Measurements from ENCODE around the gene PHAF1.

Gene PHAF1

DNA sequence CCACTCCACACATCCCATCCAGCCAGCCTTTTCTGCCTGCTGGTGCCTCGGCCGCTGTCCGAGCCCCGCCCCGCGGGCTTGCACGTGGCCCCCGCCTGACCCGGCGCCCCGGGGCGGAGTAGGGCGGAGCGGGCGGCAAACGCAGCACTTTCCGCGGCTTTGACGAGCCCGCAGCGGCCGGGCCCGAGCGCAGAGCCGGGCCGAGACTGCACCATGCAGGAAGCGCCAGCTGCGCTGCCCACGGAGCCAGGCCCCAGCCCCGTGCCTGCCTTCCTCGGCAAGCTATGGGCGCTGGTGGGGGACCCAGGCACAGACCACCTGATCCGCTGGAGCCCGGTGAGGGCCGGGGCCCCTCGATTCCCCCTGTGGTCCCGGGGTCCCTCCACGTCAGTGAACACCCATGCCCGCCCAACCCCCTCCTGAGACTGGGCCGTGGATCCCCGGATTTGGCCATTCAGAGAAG is 54.9 kb downstream of the PHAF1 start, which contains the start of gene HSF4:
Gene HSF4 (plus strand): TSS at position 147 of the 463 bp plus-strand sequence. CDS start 67 bp downstream, at position 214.
- Histone ChIP-seq H3K9me3 (ENCODE audit: low read length) (no peaks in the 10 kb centered on the region), H3K4me1 (ENCODE audit: insufficient read depth, low read length) (peaks cover 13% of the 10 kb centered on the region), H3K27me3 (ENCODE audit: insufficient read depth, low read length) (peaks cover 89% of the 10 kb centered on the region), H3K36me3 (ENCODE audit: insufficient read depth, low read length) (no peaks in the 10 kb centered on the region), H2AFZ (ENCODE audit: low read depth, low read length) (peak within 1 kb of the TSS; percentile 60), H3K4me3 (ENCODE audit: low read length) (peak within 1 kb of the TSS; percentile 43)

- peaks cover 83% of the 10 kb centered on the region for H3K27me3 ChIP-seq (ENCODE audit: insufficient read depth, low read length)
- no peak overlapping the region for H3K4me3 ChIP-seq (ENCODE audit: low read length)
- H3K4me1 ChIP-seq (ENCODE audit: insufficient read depth, low read length) = peaks cover 19% of the 10 kb centered on the region
- H3K9me3 ChIP-seq (ENCODE audit: low read length) = no peaks in the 10 kb centered on the region
- H2AFZ ChIP-seq (ENCODE audit: low read depth, low read length) = no peak overlapping the region
- H3K36me3 ChIP-seq (ENCODE audit: insufficient read depth, low read length) = no peaks in the 10 kb centered on the region
Observed at GRCh38 chr16:67165121-67166078, 55.7 kb downstream of the PHAF1 start.

DNA sequence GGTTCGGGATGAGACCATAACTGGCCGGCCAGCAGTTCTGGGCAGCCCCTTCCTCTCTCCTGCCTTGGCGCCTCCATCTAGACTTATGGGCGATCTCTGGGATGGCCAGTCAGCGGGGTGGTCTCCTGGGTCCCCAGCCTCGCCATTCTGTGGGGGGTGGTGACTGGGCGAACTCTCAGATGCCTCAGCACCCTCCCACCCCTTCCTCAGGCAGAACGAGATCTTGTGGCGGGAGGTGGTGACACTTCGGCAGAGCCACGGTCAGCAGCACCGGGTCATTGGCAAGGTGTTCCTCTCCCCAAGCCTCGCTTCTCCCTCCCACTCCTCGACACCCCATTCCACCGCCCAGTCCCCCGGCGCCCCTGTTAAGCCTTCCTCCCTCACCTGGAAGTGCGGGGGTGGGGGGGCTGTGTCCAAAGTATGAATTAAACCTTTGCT is 56.4 kb downstream of the PHAF1 start:
- Histone ChIP-seq H3K4me1 (ENCODE audit: insufficient read depth, low read length) (peaks cover 24% of the 10 kb centered on the region), H3K9me3 (ENCODE audit: low read length) (no peaks in the 10 kb centered on the region), H3K36me3 (ENCODE audit: insufficient read depth, low read length) (no peaks in the 10 kb centered on the region), H2AFZ (ENCODE audit: low read depth, low read length) (no peak overlapping the region), H3K27me3 (ENCODE audit: insufficient read depth, low read length) (peaks cover 82% of the 10 kb centered on the region), H3K4me3 (ENCODE audit: low read length) (no peak overlapping the region)

- H3K4me1 ChIP-seq (ENCODE audit: insufficient read depth, low read length) = peaks cover 27% of the 10 kb centered on the region
- H3K36me3 ChIP-seq (ENCODE audit: insufficient read depth, low read length) = no peaks in the 10 kb centered on the region
- H3K27me3 ChIP-seq (ENCODE audit: insufficient read depth, low read length) = peaks cover 78% of the 10 kb centered on the region
- H2AFZ ChIP-seq (ENCODE audit: low read depth, low read length) = no peak overlapping the region
- no peaks in the 10 kb centered on the region for H3K9me3 ChIP-seq (ENCODE audit: low read length)
- no peak overlapping the region for H3K4me3 ChIP-seq (ENCODE audit: low read length)
Observed at GRCh38 chr16:67166598-67167168, 56.9 kb downstream of the PHAF1 start.

DNA sequence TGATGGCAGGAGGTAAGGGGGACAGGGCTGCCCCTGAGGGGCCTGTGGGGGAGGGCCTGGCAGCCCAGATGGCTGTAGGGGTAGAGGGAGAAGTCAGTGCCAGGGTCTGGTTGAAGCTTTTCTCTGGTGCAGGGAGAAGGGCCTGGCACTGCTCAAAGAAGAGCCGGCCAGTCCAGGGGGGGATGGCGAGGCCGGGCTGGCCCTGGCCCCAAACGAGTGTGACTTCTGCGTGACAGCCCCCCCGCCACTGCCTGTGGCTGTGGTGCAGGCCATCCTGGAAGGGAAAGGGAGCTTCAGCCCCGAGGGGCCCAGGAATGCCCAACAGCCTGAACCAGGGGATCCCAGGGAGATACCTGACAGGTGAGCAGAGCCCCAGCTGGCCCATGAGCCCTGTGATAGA is 57.8 kb downstream of the PHAF1 start:
- peaks cover 69% of the 10 kb centered on the region for H3K27me3 ChIP-seq (ENCODE audit: insufficient read depth, low read length)
- H3K36me3 ChIP-seq (ENCODE audit: insufficient read depth, low read length) = no peaks in the 10 kb centered on the region
- H2AFZ ChIP-seq (ENCODE audit: low read depth, low read length) = no peak overlapping the region
- no peak overlapping the region for H3K4me3 ChIP-seq (ENCODE audit: low read length)
- peaks cover 27% of the 10 kb centered on the region for H3K4me1 ChIP-seq (ENCODE audit: insufficient read depth, low read length)
- no peaks in the 10 kb centered on the region for H3K9me3 ChIP-seq (ENCODE audit: low read length)

DNA sequence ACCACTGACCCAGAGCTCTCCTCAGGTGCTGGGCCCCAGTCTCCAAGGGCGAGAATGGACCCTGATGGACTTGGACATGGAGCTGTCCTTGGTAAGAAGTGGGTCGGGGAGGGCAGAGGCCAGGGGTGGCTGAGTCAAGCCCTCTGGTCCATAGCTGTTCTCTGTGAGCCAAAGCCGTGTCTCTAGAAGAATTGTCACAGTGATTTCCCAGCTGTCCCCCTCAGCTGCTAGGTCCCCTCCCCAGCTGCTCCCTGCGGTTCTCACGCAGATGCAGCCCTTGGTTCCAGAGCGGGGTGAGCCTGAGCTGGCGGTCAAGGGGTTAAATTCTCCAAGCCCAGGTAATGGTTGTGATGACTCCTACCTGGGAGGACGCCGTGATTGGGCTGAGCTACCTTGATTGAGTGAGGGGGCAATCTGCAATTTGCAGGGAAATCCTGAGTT is 59.3 kb downstream of the PHAF1 start:
- H3K36me3 ChIP-seq (ENCODE audit: insufficient read depth, low read length) = no peaks in the 10 kb centered on the region
- peaks cover 56% of the 10 kb centered on the region for H3K27me3 ChIP-seq (ENCODE audit: insufficient read depth, low read length)
- peaks cover 28% of the 10 kb centered on the region for H3K4me1 ChIP-seq (ENCODE audit: insufficient read depth, low read length)
- no peak overlapping the region for H3K4me3 ChIP-seq (ENCODE audit: low read length)
- no peak overlapping the region for H2AFZ ChIP-seq (ENCODE audit: low read depth, low read length)
- H3K9me3 ChIP-seq (ENCODE audit: low read length) = no peaks in the 10 kb centered on the region

DNA sequence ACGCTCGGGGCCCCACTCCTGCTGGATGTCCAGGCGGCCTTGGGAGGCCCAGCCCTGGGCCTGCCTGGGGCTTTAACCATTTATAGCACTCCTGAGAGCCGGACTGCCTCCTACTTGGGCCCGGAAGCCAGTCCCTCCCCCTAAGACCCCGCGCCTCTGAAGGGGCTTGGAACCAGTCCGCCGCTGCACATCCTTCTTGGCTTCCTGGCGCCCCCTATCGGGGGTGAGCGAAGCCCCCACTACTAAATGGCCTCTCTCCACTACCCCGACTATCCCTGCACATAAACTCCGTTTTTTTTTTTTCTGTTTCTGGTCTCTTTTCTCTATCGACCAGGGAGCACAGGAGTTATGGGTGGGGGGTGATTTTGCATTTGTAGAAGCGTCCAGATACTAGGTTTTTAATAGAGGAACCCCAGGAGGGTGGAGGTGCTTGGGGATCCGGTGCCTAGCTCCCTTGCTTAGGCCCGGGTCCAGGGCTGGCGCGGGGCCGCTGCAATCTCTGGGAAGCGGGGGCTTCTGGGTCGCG is 60.0 kb downstream of the PHAF1 start:
- Histone ChIP-seq H3K9me3 (ENCODE audit: low read length) (no peaks in the 10 kb centered on the region), H3K27me3 (ENCODE audit: insufficient read depth, low read length) (peaks cover 50% of the 10 kb centered on the region), H3K4me1 (ENCODE audit: insufficient read depth, low read length) (peaks cover 34% of the 10 kb centered on the region), H2AFZ (ENCODE audit: low read depth, low read length) (peak overlapping the region; percentile 78), H3K4me3 (ENCODE audit: low read length) (peak overlapping the region; percentile 52), H3K36me3 (ENCODE audit: insufficient read depth, low read length) (no peaks in the 10 kb centered on the region)

- Histone ChIP-seq H3K36me3 (ENCODE audit: insufficient read depth, low read length) (no peaks in the 10 kb centered on the region), H3K27me3 (ENCODE audit: insufficient read depth, low read length) (peaks cover 43% of the 10 kb centered on the region), H2AFZ (ENCODE audit: low read depth, low read length) (peak within 1 kb of the TSS; percentile 78)
Observed at GRCh38 chr16:67170168-67170948, 60.6 kb downstream of the PHAF1 start, which contains the start of gene NOL3. Gene NOL3 (plus strand): TSS chr16:67170538.

DNA sequence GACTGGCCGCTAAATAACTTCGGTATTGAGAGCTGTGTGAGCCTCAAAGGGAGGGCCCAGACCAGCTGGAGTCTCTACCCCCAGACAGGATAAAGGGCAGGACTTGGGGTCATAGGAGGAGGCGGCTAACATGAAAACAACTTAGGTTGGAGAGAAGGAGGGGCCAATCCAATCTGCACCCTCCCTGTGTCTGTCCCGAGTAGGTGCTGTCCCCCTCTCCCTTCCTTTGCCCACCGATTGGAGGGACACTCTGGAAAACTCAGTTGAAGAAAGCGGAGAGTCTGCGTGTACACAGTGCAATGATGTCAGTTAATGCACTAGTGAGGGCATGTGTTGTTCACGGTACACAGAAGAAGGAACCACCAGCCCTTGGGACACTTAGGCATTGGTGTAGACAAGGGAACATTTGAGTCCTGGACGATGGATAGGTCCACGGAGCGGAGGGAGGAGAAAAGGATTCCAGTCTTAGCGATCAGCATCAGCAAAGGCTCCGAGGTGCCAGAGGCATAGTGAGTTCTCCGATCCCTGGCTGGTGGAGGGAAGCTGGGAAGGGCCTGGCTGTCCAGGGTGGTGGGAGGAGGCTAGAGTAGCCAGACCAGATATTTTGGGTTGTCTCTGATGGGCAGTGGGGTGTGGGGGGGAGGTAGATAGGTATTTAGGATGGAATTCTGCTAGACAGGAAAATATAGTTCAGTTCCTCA is 61.4 kb downstream of the PHAF1 start:
- H3K36me3 ChIP-seq (ENCODE audit: insufficient read depth, low read length) = no peaks in the 10 kb centered on the region
- H3K4me3 ChIP-seq (ENCODE audit: low read length) = peak overlapping the region; percentile 52
- peaks cover 35% of the 10 kb centered on the region for H3K4me1 ChIP-seq (ENCODE audit: insufficient read depth, low read length)
- peak overlapping the region; percentile 52 for H2AFZ ChIP-seq (ENCODE audit: low read depth, low read length)
- no peaks in the 10 kb centered on the region for H3K9me3 ChIP-seq (ENCODE audit: low read length)
- H3K27me3 ChIP-seq (ENCODE audit: insufficient read depth, low read length) = peaks cover 36% of the 10 kb centered on the region

More at GRCh38 chr16:67170168-67170948, 60.6 kb downstream of the PHAF1 start, which contains the start of gene NOL3:
- Histone ChIP-seq H3K4me1 (ENCODE audit: insufficient read depth, low read length) (peaks cover 39% of the 10 kb centered on the region), H3K4me3 (ENCODE audit: low read length) (peak within 1 kb of the TSS; percentile 52), H3K9me3 (ENCODE audit: low read length) (no peaks in the 10 kb centered on the region)

DNA sequence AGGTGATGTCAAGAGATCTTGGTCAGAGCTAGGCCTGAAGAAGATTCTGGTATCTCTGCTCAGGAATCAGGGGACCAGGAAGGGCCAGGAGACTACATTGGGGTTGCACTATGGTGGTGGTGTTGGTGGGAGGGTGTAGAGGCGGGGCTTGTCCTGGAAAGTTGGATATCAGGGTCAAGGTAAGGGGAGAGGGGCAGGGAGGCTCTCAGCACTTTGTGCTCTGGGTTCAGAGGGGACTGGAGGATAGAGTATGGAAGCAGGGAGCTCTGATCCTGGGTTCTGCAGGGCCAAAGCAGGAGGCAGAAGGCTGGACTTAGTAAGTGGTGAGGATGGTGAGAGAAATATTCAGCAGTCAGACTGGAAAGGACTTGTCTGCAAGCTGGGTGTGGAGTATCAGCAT is 63.6 kb downstream of the PHAF1 start:
- H3K27me3 ChIP-seq (ENCODE audit: insufficient read depth, low read length) = peaks cover 13% of the 10 kb centered on the region

DNA sequence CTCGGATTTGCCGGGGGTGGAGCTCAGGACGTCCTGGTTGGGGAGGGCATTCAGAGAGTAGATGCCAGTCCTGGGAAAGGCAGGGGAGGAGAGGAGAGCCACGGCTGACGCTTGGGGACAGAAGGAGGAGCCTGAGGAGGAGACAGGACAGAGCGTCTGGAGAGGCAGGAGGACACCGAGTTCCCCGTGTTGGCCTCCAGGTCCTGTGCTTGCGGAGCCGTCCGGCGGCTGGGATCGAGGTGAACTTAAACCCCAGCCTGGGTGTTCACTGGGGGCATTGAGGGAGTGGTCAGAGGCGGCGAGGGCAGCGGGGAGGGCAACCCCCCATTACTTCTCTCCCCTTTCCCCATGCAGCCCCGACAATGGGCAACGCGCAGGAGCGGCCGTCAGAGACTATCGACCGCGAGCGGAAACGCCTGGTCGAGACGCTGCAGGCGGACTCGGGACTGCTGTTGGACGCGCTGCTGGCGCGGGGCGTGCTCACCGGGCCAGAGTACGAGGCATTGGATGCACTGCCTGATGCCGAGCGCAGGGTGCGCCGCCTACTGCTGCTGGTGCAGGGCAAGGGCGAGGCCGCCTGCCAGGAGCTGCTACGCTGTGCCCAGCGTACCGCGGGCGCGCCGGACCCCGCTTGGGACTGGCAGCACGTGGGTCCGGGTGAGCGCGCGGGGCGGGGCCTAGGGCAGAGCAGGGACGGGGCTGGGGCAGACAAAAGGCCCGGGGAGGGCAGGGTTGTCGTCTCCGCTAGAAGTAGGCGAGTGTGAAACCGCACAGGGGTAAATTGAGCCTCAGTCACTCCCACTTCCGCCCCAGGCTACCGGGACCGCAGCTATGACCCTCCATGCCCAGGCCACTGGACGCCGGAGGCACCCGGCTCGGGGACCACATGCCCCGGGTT is 64.3 kb downstream of the PHAF1 start:
- Histone ChIP-seq H3K4me3 (ENCODE audit: low read length) (peak overlapping the region; percentile 18), H3K4me1 (ENCODE audit: insufficient read depth, low read length) (peaks cover 35% of the 10 kb centered on the region), H2AFZ (ENCODE audit: low read depth, low read length) (no peak overlapping the region), H3K9me3 (ENCODE audit: low read length) (no peaks in the 10 kb centered on the region), H3K36me3 (ENCODE audit: insufficient read depth, low read length) (no peaks in the 10 kb centered on the region), H3K27me3 (ENCODE audit: insufficient read depth, low read length) (peaks cover 6% of the 10 kb centered on the region)

More for the DNA sequence above, 63.6 kb downstream of the PHAF1 start:
- Histone ChIP-seq H2AFZ (ENCODE audit: low read depth, low read length) (no peak overlapping the region), H3K9me3 (ENCODE audit: low read length) (no peaks in the 10 kb centered on the region), H3K36me3 (ENCODE audit: insufficient read depth, low read length) (no peaks in the 10 kb centered on the region), H3K4me1 (ENCODE audit: insufficient read depth, low read length) (peaks cover 35% of the 10 kb centered on the region), H3K4me3 (ENCODE audit: low read length) (no peak overlapping the region)

All from neuron (in vitro differentiated cells).